HepG2 (cell line): Measurements from ENCODE around the gene NCF2. TPM values are rescaled to one million over a fixed set of nuclear protein-coding genes. Genes with fewer than 3 reads are reported as not detected.
A peak's percentile ranks its signal among the peaks of the same experiment; 100 is the strongest.

Experiments
- ATAC-seq: fragments of 200-7000 bp; cut with Tn5 transposase; 3 replicates; pipeline ENCODE4 v1.9.1; 2020; ENCODE audit warnings: mild to moderate bottlenecking, moderate library complexity
- BruUV-seq: library from RNA; stranded (reverse); fragments of 400-500 nt; replicated peaks from 2 replicates; lab custom pipeline; 2021; lab: Mats Ljungman, UMichigan
- CTCF ChIA-PET: fragments of 300-600 bp; formaldehyde crosslinking; extraction: SDS; loops from one replicate; lab custom pipeline; 2021; ENCODE audit warnings: low total read pairs, inconsistent platforms, low intra/inter-chr PET ratio; lab: Yijun Ruan, JAX
- POLR2A ChIA-PET: fragments of 350-600 bp; sonication (Branson Sonifier 250); formaldehyde crosslinking; loops from one replicate; lab custom pipeline; 2020; ENCODE audit warnings: antibody characterized with exemption, inconsistent platforms; lab: Yijun Ruan, JAX
- DNase-seq: peaks from one replicate; pipeline ENCODE4 v3.0.0-alpha.2; 2015; ENCODE audit warnings: low spot score
- FAIRE-seq: peaks from 3 replicates; lab custom pipeline; 2011; peaks lifted over from hg19 to GRCh38; lab: Jason Lieb, UNC
- H2AFZ ChIP-seq: one replicate; pipeline ENCODE4 v1.6.1; 2011; ENCODE audit warnings: low read length, inconsistent platforms
- H3K27ac ChIP-seq: fragments of 300-600 bp; 3 replicates; pipeline ENCODE4 v1.8.0; 2011; ENCODE audit warnings: mixed run types, mild to moderate bottlenecking, mixed read lengths, low read length, inconsistent platforms; ENCODE audit not compliant: insufficient read depth; ENCODE audit errors: extremely low read length
- H3K27me3 ChIP-seq, 2 experiments: fragments of 200-600 bp in 1 of 2; 2 replicates in 1 of 2; 3 replicates in 1 of 2; pipeline versions ENCODE4 v1.6.0 to v1.8.0; 2011; ENCODE audit warnings: low read length in 2 of 2, mild to moderate bottlenecking in 2 of 2, moderate library complexity in 2 of 2, inconsistent platforms in 1 of 2; ENCODE audit not compliant: insufficient read depth in 2 of 2, control insufficient read depth in 1 of 2
- H3K36me3 ChIP-seq, 2 experiments: fragments of 200-600 bp in 1 of 2; replicated peaks in 1 of 2; 2 replicates in 1 of 2; 3 replicates in 1 of 2; pipeline versions ENCODE4 v1.5.1 to v1.8.0; 2011; ENCODE audit warnings: low read length in 2 of 2, inconsistent platforms in 1 of 2; ENCODE audit not compliant: insufficient read depth in 2 of 2, control insufficient read depth in 1 of 2
- H3K4me1 ChIP-seq: 2 replicates; pipeline ENCODE4 v1.5.1; 2012; ENCODE audit warnings: low read length, inconsistent platforms; ENCODE audit not compliant: insufficient read depth
- H3K4me2 ChIP-seq: 2 replicates; pipeline ENCODE4 v1.6.0; 2011; ENCODE audit warnings: low read depth, low read length, inconsistent platforms
- H3K4me3 ChIP-seq, 3 experiments: fragments of 200-600 bp in 1 of 3; sonication (generic), shearing (Covaris generic) in 1 of 3; replicated peaks in 1 of 3; 2 replicates each; pipeline ENCODE4 v1.5.1; 2011 to 2016; ENCODE audit warnings: low read length in 3 of 3, inconsistent platforms in 2 of 3, low read depth in 2 of 3, mild to moderate bottlenecking in 2 of 3, control low read depth in 1 of 3, mixed read lengths in 1 of 3; ENCODE audit not compliant: insufficient read depth in 1 of 3
- H3K79me2 ChIP-seq: one replicate; pipeline ENCODE4 v1.6.1; 2011; ENCODE audit warnings: low read length, inconsistent platforms; ENCODE audit not compliant: insufficient read depth
- H3K9ac ChIP-seq: 2 replicates; pipeline ENCODE4 v1.6.0; 2011; ENCODE audit warnings: mild to moderate bottlenecking, low read depth, low read length, inconsistent platforms; ENCODE audit not compliant: insufficient read depth
- H3K9me3 ChIP-seq: 2 replicates; pipeline ENCODE4 v1.5.1; 2012; ENCODE audit warnings: mild to moderate bottlenecking, low read length
- H4K20me1 ChIP-seq: 2 replicates; pipeline ENCODE4 v1.6.0; 2011; ENCODE audit warnings: inconsistent platforms, mild to moderate bottlenecking, low read length, moderate library complexity; ENCODE audit not compliant: insufficient read depth
- ARID3A ChIP-seq: IDR thresholded peaks from 2 replicates; pipeline ENCODE4 v1.6.1; 2012; ENCODE audit warnings: low read depth, low read length, improper control_type of control experiment
- ARNTL ChIP-seq: sonication (generic); formaldehyde crosslinking; IDR thresholded peaks from 2 replicates; pipeline ENCODE4 v1.4.0; 2020; ENCODE audit warnings: mild to moderate bottlenecking, missing genetic modification reagents
- RARG ChIP-seq: sonication (generic); formaldehyde crosslinking; IDR thresholded peaks from 2 replicates; pipeline ENCODE4 v1.4.0; 2020; ENCODE audit warnings: low read depth, mild to moderate bottlenecking, missing genetic modification reagents
- THRA ChIP-seq: sonication (generic); formaldehyde crosslinking; IDR thresholded peaks from 2 replicates; pipeline ENCODE4 v1.4.0; 2020; ENCODE audit warnings: missing genetic modification reagents, borderline replicate concordance
- ZNF75D ChIP-seq: sonication (generic); formaldehyde crosslinking; IDR thresholded peaks from 2 replicates; pipeline ENCODE4 v1.8.1; 2023; ENCODE audit warnings: missing genetic modification reagents, mild to moderate bottlenecking, borderline replicate concordance
- WGBS: methylation state at CpG from one replicate; pipeline ENCODE4 v1.1.6; 2017; ENCODE audit warnings: low lambda C conversion rate; 5-methylcytosine and 5-hydroxymethylcytosine counted together
- in situ Hi-C: cut with HindIII; loops from 2 replicates; pipeline ENCODE4 v1.10.0; 2017; ENCODE audit warnings: low pct_unique_long_range_greater_than_20kb; ENCODE audit not compliant: extremely low pct_ligation_motif_present
- intact Hi-C: fragments of 100-400 bp; cut with micrococcal nuclease; formaldehyde crosslinking; loops from one replicate; pipeline ENCODE4 v1.10.0; 2022; ENCODE audit not compliant: unreplicated experiment
- polyA plus RNA-seq, 8 experiments: library from polyadenylated mRNA; depleted of rRNA in 3 of 8; stranded (reverse) in 7 of 8; unstranded in 1 of 8; fragments of >200 nt; fragmentation: Illumina TruSeq in 4 of 8; extraction: Trizol in 4 of 8; gene quantifications; 2 replicates each; pipeline versions ENCODE4 v1.2.1 to v1.2.3, GENCODE V29; 2011 to 2016; ENCODE audit warnings: low read depth in 4 of 8, missing spikeins in 1 of 8, mixed read lengths in 1 of 8; ENCODE audit not compliant: insufficient read depth in 1 of 8
- total RNA-seq, 5 experiments: library from RNA; depleted of rRNA; stranded (reverse); fragments of >200 nt; fragmentation: Illumina TruSeq; extraction: Trizol; gene quantifications; 2 replicates each; pipeline ENCODE4 v1.2.3, GENCODE V29; 2016; ENCODE audit warnings: low read depth in 1 of 5
- TF ChIP-seq, protein P1 (sequence below): sonication (generic); formaldehyde crosslinking; IDR thresholded peaks from 2 replicates; pipeline ENCODE4 v1.4.0; 2020; ENCODE audit warnings: missing genetic modification reagents, low read depth, mild to moderate bottlenecking, borderline replicate concordance

NCF2 gene
- total and polyA plus RNA-seq, 2 of the 13 experiments (the other 11 are each of a cell fraction or from before 2014, with no cell fraction given), result 0.18 to 0.46 TPM

GRCh38 chr1:183517401-183517800 is 72.9 kb downstream of the NCF2 start (continued):
- TF ChIP-seq ZNF75D (CRISPR knock-in tag), result no peak
- TF ChIP-seq RARG (CRISPR knock-in tag), result no peak
- TF ChIP-seq, all 625 proteins: peak for 0

DNA sequence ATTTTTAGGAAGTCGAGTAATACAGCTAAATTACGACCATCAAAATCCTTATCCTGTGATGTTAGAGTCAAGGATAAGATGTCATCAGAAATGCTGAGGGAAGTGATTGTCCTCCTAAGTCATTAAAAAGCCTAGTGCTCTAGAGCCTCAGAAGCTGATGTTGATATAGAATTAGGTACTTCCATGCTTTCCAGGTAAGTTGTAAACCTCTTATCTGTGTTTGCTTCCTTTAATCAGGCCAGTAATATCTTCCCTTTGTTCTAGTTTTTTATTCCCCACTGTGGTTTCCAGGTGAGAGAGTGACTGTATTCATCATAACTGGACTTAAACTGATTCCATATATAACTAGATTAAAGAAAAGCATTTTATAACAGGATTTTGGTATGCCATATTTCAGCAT is 73.5 kb downstream of the NCF2 start:
- CTCF ChIA-PET, result no interaction called here
- H4K20me1 ChIP-seq, result 0 out of 2 replicates have a peak, but pooled peaks cover 3% of the 10 kb centered on the region
- H3K4me3 ChIP-seq, result no peak overlapping the region
- no peaks in the 10 kb centered on the region for H3K9me3 ChIP-seq
- no peaks in the 10 kb centered on the region for H3K4me1 ChIP-seq
- no peak overlapping the region for H3K27ac ChIP-seq
- intact Hi-C loops, result no loop called here
- no peak for ATAC-seq
- TF ChIP-seq, protein P1, sequence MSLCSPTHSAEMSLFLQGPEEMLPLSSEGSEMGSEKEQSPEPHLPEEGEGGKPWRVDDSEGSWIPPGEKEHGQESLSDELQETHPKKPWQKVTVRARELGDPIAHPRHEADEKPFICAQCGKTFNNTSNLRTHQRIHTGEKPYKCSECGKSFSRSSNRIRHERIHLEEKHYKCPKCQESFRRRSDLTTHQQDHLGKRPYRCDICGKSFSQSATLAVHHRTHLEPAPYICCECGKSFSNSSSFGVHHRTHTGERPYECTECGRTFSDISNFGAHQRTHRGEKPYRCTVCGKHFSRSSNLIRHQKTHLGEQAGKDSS (CRISPR knock-in tag), result no peak
- TF ChIP-seq, all 625 proteins: peak for 0
- Histone ChIP-seq H3K27me3 (no peaks in the 10 kb centered on the region), H3K79me2 (peaks cover 3% of the 10 kb centered on the region), H3K36me3 (peaks cover 7 to 26% of the 10 kb centered on the region in 2 experiments), H3K4me2 (no peak overlapping the region), H2AFZ (no peak overlapping the region), H3K9ac (no peak overlapping the region)
- 98% methylated on average over 2 of the region's 2 CpGs for WGBS
- in situ Hi-C loops, result no loop called here
- DNase-seq (no peak), FAIRE-seq (no peak)
- no TSS peak for BruUV-seq
- POLR2A ChIA-PET, result no interaction called here

GRCh38 chr1:183515002-183515689 is 75.1 kb downstream of the NCF2 start:
- Histone ChIP-seq H3K4me3 (no peak overlapping the region), H3K36me3 (peaks cover 5 to 19% of the 10 kb centered on the region in 2 experiments), H3K27ac (no peak overlapping the region), H3K27me3 (no peaks in the 10 kb centered on the region), H4K20me1 (0 out of 2 replicates have a peak, but pooled peaks cover 3% of the 10 kb centered on the region), H3K9ac (no peak overlapping the region), H3K79me2 (peaks cover 3% of the 10 kb centered on the region), H3K9me3 (no peaks in the 10 kb centered on the region), H3K4me2 (no peak overlapping the region), H3K4me1 (no peaks in the 10 kb centered on the region), H2AFZ (no peak overlapping the region)
- CTCF ChIA-PET, result no interaction called here
- DNase-seq (no peak), ATAC-seq (no peak), FAIRE-seq (no peak)
- POLR2A ChIA-PET, result no interaction called here
- WGBS, result 93% methylated on average over 2 of the region's 2 CpGs
- TF ChIP-seq THRA (no peak), ARID3A (0 out of 2 replicates have a peak, but pooled peaks have one; percentile 43), ARNTL (CRISPR knock-in tag) (no peak)
- BruUV-seq, result no TSS peak
- in situ Hi-C loops, result no loop called here
- intact Hi-C loops, result no loop called here
